ENCODE measurements around the gene SERINC5.

SERINC5 gene

DNA sequence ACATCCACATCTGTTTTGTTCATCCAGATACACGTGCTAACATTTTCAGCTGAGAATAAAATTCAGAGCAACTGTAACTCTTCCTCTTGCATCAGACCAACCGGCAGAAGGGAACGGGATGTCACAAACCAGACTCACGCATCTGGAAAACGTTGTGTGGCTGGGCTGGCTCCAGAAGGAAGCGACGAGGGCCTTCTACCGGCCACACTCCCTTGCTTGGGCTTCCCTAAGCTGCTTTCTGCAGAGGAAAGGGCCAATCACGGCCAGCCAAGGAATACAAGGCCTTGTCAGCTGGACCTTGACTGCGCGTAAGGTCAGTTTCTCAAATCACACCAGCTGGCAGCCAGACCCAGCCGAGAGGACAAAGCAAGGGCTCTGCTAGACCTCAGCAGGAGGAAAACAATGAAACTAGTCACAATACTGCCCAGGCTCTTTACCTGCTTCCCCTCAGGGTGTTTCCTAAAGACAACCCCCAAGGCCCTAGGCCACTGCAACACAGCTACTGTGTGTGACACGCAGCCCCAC, 114.6 kb downstream of the SERINC5 start:
- peak overlapping the region; percentile 45 for H3K9ac ChIP-seq (ENCODE audit: low read depth, low read length, poor library complexity, severe bottlenecking)
- TF ChIP-seq, protein P1, sequence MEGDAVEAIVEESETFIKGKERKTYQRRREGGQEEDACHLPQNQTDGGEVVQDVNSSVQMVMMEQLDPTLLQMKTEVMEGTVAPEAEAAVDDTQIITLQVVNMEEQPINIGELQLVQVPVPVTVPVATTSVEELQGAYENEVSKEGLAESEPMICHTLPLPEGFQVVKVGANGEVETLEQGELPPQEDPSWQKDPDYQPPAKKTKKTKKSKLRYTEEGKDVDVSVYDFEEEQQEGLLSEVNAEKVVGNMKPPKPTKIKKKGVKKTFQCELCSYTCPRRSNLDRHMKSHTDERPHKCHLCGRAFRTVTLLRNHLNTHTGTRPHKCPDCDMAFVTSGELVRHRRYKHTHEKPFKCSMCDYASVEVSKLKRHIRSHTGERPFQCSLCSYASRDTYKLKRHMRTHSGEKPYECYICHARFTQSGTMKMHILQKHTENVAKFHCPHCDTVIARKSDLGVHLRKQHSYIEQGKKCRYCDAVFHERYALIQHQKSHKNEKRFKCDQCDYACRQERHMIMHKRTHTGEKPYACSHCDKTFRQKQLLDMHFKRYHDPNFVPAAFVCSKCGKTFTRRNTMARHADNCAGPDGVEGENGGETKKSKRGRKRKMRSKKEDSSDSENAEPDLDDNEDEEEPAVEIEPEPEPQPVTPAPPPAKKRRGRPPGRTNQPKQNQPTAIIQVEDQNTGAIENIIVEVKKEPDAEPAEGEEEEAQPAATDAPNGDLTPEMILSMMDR (conservative IDR thresholded peaks at IDR 0.05; ENCODE audit: low read length) = no peak
- TF ChIP-seq EZH2phosphoT487 (IDR thresholded peaks at IDR 0.05; ENCODE audit: borderline replicate concordance) = no peak
- no peaks in the 10 kb centered on the region for H4K20me1 ChIP-seq (ENCODE audit: insufficient read depth, low read length, poor library complexity, severe bottlenecking)
- H3F3A ChIP-seq (ENCODE audit: low read depth) = peaks cover 9% of the 10 kb centered on the region
- H3K4me1 ChIP-seq (ENCODE audit: insufficient read depth, low read length, poor library complexity, severe bottlenecking) = peaks cover 46% of the 10 kb centered on the region
- H3K4me3 ChIP-seq (ENCODE audit: low read length, poor library complexity, severe bottlenecking) = no peak overlapping the region
- no peaks in the 10 kb centered on the region for H3K9me2 ChIP-seq (replicated peaks; ENCODE audit: low read depth, low read length)
- no peaks in the 10 kb centered on the region for H3K79me2 ChIP-seq (ENCODE audit: insufficient read depth, low read length)
- H3K27me3 ChIP-seq (ENCODE audit: insufficient read depth, low read length, poor library complexity, severe bottlenecking) = no peaks in the 10 kb centered on the region
- H3K9me3 ChIP-seq (ENCODE audit: insufficient read depth, low read depth, low read length) = no peaks in the 10 kb centered on the region
- H2AFZ ChIP-seq (ENCODE audit: low read length) = no peak overlapping the region
- peaks cover 50% of the 10 kb centered on the region; the same call in 1 of the 2 replicates for H3K36me3 ChIP-seq (ENCODE audit: insufficient read depth, low read length)
- no peak overlapping the region for H3K4me2 ChIP-seq (ENCODE audit: low read depth, low read length, poor library complexity, severe bottlenecking)

DNA sequence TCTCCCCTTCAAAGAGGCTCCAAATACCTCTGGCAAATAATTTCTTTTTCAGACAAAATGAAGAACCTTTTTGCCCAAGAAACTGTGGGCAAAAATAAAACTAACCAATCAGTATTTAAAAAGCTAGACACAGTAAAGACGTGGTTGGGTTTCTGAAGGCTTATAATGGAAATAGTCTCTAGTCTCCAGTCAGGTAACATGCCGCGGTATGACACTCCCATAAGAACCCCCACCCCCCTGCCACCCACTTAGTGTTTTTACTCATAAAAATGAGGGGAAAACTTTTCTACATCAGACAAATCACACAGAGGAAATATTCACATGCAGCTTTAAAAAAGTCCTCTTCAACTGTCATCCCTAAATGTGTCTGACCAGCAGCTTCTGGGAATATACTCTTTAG, 115.4 kb downstream of the SERINC5 start:
- Histone ChIP-seq H3K9me2 (replicated peaks; ENCODE audit: low read depth, low read length) (no peaks in the 10 kb centered on the region), H4K20me1 (ENCODE audit: insufficient read depth, low read length, poor library complexity, severe bottlenecking) (no peaks in the 10 kb centered on the region), H3K4me3 (ENCODE audit: low read length, poor library complexity, severe bottlenecking) (no peak overlapping the region), H3K79me2 (ENCODE audit: insufficient read depth, low read length) (no peaks in the 10 kb centered on the region), H3K27me3 (ENCODE audit: insufficient read depth, low read length, poor library complexity, severe bottlenecking) (no peaks in the 10 kb centered on the region), H3K36me3 (ENCODE audit: insufficient read depth, low read length) (peaks cover 43% of the 10 kb centered on the region; the same call in 1 of the 2 replicates), H3K9ac (ENCODE audit: low read depth, low read length, poor library complexity, severe bottlenecking) (no peak overlapping the region), H3F3A (ENCODE audit: low read depth) (peaks cover 15% of the 10 kb centered on the region), H3K4me2 (ENCODE audit: low read depth, low read length, poor library complexity, severe bottlenecking) (no peak overlapping the region), H2AFZ (ENCODE audit: low read length) (no peak overlapping the region), H3K9me3 (ENCODE audit: insufficient read depth, low read depth, low read length) (no peaks in the 10 kb centered on the region), H3K4me1 (ENCODE audit: insufficient read depth, low read length, poor library complexity, severe bottlenecking) (peaks cover 51% of the 10 kb centered on the region)
- no peak for TF ChIP-seq EZH2phosphoT487 (IDR thresholded peaks at IDR 0.05; ENCODE audit: borderline replicate concordance)
- TF ChIP-seq, protein P1 (conservative IDR thresholded peaks at IDR 0.05; ENCODE audit: low read length) = no peak

DNA sequence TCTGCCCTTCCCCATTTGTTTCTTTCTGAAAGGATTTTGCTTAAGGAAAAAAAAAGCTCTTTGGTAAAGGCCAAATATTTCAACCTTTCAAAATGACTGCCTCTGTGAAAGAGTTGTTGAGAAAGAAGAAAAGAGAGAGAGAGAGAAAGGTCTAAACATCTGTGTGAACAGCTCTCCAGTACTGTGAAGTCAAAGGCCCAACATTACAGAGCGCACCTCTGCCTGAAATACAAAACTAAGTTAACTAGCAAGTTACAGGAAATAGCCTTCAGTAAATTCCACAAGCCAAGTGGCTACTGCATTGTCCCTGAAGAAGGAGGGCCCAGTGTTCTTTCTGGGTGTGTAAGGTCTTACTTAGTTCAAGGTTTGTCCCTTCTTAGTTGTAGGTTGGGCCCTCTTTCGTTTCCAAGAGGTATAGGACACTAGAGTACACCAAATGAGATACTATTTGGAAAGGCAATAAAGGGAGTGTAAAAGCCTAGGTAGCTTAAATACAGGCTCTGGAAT, 116.3 kb downstream of the SERINC5 start:
- Histone ChIP-seq H3K4me2 (ENCODE audit: low read depth, low read length, poor library complexity, severe bottlenecking) (no peak overlapping the region), H4K20me1 (ENCODE audit: insufficient read depth, low read length, poor library complexity, severe bottlenecking) (no peaks in the 10 kb centered on the region), H3K9me3 (ENCODE audit: insufficient read depth, low read depth, low read length) (no peaks in the 10 kb centered on the region), H3K27me3 (ENCODE audit: insufficient read depth, low read length, poor library complexity, severe bottlenecking) (no peaks in the 10 kb centered on the region), H3K36me3 (ENCODE audit: insufficient read depth, low read length) (peaks cover 36% of the 10 kb centered on the region; the same call in 1 of the 2 replicates), H3K4me3 (ENCODE audit: low read length, poor library complexity, severe bottlenecking) (no peak overlapping the region), H2AFZ (ENCODE audit: low read length) (no peak overlapping the region), H3K9ac (ENCODE audit: low read depth, low read length, poor library complexity, severe bottlenecking) (peak overlapping the region; percentile 57), H3F3A (ENCODE audit: low read depth) (peaks cover 19% of the 10 kb centered on the region), H3K4me1 (ENCODE audit: insufficient read depth, low read length, poor library complexity, severe bottlenecking) (peaks cover 61% of the 10 kb centered on the region), H3K79me2 (ENCODE audit: insufficient read depth, low read length) (no peaks in the 10 kb centered on the region), H3K9me2 (replicated peaks; ENCODE audit: low read depth, low read length) (no peaks in the 10 kb centered on the region)
- TF ChIP-seq, protein P1 (conservative IDR thresholded peaks at IDR 0.05; ENCODE audit: low read length) = no peak
- no peak for TF ChIP-seq EZH2phosphoT487 (IDR thresholded peaks at IDR 0.05; ENCODE audit: borderline replicate concordance)
